NCI-H2227 (cell line): ENCODE data around the gene CRACR2B.

Experiments used
- DNase-seq: peaks from one replicate; lab custom pipeline; 2025; ENCODE audit not compliant: unreplicated experiment; lab: John Stamatoyannopoulos, UW

CRACR2B gene

GRCh38 chr11:827897-828192 lies at the start of gene CRACR2B:
Gene CRACR2B, plus strand, starts transcription at chr11:827919. Its CDS starts 689 bp downstream, at chr11:828608.
- DNase-seq: no peak

DNA sequence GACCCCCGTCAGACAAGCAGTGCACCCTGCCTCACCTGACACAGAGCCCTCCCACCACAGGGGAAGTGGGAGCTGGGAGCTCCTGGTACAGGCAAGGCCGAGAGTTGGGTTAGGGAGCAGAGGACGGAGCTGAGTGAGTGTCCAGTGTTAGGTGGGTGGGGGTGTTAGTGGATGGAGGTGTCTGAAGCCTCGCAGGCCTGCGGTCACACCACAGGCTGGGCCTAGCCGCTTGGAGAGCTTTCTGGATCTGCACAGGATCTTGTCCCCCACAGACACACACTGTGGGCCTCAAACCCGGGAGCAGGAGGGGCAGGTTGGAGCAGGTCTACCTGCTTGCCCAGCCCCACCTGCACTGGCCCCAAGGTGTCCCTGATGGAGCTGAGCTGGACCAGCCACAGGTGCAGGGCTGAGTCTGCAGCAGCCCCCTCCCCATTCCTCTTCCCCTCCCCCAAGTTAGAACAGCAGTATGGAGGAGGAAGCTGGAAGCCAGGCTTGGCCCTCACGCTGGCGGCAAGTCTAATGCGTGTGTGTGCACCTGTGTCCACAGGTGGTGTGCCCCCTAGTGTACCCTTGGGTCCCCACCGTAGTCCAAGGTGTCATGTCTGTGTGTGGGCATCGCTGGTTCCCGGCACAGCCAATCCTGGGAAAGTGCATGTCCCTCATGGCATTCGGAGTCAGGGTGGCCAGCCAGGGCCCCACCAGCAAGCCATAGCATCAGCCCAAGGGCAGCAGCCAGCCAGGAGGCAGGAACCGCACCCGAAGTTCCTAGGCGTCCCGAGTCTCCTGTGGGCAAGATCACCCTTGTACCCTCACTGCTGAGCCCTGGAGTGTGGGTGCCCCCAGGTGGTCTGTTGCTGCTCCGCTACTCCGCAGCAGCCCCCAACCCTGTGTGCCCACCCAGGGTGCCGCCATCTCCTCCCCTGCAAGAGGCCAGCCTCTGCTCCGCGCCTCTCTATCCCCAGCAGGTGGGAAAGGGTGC lies 48.5 kb upstream of the CRACR2B start:
- no peak for DNase-seq

- DNase-seq: no peak
Observed at GRCh38 chr11:779955-780532, 47.7 kb upstream of the CRACR2B start.

- no peak for DNase-seq
Observed at GRCh38 chr11:782264-783174, 45.2 kb upstream of the CRACR2B start.

GRCh38 chr11:783581-784015 lies 44.1 kb upstream of the CRACR2B start:
- peak; percentile 70 for DNase-seq

DNA sequence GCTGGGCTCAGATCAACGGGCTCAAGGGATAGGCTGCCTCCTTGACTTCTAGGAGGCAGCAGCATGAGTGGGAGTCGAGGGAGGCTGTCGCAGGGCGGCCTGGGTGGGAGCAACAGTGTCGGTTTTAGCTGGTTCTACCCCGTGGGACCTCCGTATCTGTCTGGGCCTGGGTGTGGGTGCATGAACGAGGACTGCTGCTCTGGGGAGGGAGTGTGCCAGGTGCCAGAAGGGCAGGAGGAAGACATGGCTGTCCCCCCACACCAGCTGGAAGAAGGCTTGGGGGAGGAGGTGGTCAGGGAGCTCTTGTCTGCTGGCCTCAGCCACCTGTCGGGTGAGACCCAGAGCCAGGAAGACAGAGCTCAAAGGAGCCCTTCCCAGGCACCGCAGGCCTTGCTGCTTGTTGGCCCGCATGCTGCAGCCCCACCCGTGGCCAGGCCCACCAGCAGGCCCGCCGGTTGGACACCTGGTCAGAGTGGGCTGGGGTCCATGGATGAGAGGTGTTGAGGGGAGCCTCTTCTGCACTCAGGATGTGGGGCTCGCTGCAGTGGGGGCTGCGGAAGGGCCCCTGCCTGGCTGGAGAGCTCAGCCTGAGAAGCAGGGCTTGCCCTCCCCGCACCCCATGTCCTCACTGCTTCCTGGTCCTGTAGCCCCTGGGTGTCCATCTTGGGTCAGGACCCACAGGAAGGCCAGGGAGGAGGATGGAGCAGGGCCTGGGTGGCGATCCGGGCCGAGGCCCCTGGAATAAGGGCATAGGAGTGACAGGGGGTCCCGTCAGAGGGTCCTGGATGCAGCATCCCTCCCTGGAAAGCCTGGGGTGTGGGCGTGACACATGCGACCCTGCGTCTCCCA lies 41.3 kb upstream of the CRACR2B start:
- DNase-seq: no peak

DNA sequence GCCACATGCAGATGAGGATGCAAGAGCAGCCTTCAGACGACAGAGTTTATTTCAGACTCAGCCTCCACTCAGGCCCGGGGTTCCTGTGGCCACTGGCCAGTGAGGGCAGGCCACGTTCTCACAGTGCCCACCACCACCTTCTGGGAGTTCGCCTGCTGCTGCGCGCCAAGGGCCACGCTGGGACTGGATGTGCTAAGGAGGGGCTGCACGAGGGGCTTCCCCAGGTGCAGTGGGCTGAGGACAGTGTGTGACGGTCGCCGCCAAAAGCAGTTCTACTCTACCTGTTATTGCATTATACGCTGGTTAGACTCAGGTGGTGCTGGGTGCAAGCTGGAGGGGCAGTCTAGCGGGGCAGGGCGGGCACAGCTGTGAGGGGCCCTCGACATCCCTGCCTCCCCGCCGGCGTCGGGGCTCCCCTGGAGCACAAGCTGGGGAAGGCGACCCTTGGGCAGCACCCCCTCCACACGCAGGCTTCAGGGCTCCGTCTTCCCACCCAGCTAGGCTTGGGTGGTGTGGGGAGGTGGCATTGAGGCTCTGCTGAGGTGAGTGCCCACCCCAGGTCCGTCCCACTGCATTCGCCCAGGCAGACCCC lies 40.5 kb upstream of the CRACR2B start:
- no peak for DNase-seq

- DNase-seq: no peak
Observed at GRCh38 chr11:788009-788640, 39.6 kb upstream of the CRACR2B start.

DNA sequence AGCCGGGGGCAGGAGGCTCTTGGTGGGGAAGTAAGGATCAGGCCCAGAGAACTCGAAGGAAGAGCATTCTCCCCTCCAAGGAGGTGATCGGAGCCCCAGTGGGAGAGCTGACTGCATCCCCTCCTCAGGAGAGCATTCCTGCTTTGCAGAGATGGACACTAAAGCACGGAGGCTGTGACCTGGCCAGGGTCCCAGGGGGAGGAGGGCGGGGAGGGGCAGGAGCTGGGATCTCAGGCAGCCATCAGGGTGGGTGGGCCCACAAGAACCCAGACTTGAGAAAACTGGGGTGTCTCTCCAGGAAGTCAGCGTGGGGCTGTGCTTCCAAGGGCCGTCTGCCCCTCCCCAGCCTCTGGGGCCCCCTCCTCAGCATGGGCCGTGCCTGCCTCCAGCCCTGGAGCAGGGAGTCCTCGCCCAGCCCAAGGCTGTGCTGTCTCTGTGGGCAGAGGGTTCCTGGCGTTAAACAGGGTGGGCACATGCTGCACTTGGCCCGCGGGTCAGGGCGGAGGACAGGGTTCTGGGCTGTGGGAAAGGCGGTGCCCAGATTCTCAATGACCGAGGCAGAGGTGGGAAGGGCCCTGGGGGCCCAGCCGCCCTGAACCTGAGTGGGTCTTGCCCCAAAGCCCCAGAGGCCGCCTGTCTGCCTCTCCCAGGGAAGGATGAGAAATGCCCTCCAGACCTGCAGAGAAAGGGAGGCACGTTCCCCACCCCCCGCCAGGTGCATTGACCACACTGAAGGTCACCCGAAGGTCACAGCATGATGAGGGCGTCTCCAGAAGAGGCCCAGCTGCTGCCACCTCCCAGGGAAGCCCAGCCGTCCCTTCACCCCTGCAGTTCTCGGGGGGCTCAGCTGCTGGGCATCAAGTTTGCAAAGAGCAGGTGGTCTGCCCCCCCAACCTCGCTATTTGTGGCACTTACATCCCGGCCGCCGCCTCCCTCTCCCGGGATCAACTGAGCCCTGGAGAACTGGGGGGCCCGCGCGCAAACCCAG lies 38.5 kb upstream of the CRACR2B start:
- no peak for DNase-seq

DNA sequence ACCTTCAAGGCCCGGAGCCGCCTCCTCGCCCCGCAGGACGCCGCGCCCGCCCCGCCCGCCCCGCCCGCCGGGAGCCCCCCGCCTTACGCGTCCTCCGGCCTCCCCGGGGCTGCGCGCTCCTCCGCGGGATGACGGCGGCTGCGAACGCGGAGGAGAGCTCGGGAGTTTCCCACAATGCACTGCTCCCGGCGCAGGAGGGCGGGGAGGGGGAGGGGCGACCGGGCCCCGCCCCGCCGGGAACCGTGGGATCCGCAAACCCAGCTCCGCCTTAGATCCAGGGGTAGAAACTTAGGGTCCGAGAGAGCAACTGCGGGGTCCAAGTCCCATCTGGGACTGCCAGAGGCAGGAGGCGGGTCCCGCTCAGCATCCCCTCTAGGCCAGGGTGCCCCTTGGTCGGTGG lies 37.8 kb upstream of the CRACR2B start, which contains the start of gene CEND1:
CEND1 (minus strand) TSS at position 148 of the 400 bp plus-strand sequence. CDS start 1,514 bp downstream, outside the sequence.
- peak; percentile 92 for DNase-seq

DNA sequence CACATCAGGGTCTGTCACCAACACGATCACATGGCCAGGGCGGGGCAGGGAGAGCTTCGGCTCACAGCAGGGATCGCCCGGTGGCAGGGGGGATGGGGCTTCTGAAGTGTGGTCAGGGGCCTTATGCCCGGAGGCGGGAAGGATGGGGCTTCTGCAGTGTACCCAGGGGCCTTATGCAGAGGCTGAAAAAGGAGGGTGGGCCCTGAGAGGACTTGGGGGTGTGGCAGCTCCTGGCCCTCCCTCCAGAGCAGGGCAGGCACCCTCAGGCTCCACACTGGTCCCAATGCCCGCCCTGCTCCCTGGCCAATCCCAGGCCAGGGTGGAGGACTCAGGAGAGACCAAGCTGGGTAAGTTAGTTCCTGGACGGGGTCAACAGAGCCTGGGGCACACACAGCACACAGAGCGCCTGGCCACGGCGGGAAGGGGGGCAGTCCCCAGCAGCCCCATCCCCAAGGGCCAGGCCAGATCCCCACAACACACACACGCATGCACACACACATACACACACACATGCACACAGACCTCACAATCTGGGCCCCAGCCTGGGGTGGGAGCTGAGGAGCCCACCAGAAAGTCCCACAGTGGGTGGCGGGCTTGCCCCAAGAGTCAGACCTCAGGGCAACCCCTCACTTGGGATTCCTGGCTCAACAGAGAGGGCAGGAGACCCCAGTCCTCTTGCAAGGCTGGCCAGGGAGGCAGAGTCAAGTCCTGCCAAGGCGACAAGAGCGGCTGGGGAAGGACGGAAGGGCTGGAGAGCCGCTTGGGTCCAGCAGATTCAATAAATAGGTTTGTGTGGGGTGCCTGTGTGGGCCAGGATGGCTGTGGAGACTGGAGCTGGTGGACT lies 36.8 kb upstream of the CRACR2B start:
- peak; percentile 83 for DNase-seq

- DNase-seq: no peak
Observed at GRCh38 chr11:791658-792534, 35.8 kb upstream of the CRACR2B start.

DNA sequence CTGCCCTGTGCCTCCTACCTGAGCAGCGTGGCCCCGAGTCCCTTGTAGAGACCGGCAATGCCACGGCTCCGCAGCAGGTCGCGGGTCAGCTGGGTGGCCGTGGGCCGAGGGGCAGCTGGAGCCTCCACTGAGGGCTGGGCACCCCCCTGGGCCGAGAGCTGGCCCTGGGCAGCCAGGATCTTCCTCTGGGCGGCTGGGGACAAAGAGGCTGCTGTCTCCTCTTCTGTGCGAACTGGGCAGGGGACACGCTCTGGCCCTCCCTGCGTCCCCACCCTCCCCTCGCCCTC lies 35.2 kb upstream of the CRACR2B start:
- DNase-seq: no peak

- no peak for DNase-seq
Observed at GRCh38 chr11:792873-793272, 34.8 kb upstream of the CRACR2B start.

DNA sequence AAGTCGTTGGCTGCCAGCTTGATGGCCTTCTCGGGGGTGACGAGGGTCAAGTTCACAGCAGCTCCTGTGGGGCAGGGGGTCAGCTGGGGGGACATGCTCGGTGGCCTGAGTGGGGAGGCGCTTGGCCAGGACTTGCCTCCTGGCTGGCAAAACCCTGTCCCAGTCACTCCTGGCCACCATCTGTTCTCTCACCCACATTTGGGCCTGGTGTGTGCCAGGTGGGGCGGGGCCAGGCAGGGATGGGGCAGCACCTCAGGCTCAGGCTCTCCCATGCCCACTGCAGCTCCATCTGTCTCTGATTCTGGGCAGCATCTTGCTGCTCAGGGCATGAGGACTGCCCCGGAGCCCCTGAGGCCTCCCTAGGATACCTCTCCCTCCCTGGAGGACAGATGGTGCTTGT lies 34.2 kb upstream of the CRACR2B start:
- no peak for DNase-seq

- DNase-seq: no peak
Observed at GRCh38 chr11:794013-794765, 33.5 kb upstream of the CRACR2B start.
